ENCODE data around the gene ARSI. TPM values are rescaled to one million over a fixed set of nuclear protein-coding genes. Genes with fewer than 3 reads are reported as not detected.

The ARSI gene
- total RNA-seq, 1 donor, result 1.5 TPM

DNA sequence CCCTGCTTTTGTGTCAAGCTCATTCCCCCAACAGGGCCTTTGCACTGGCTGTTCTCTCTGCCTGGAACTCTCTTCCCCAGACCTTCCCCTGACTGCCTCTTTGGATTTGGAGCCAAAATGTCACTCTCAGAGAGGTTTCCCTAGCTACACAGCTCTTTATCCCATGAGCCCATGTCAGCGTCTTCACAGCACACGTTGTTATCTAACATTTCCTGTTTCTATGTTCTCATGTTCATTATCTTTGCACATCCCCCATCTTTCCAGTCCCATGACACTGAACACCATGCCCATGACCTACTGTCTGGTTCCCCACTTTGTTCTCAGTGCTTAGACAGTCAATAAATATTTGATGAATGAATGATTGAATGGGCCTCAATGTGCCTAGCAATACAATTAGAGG lies 26.3 kb upstream of the ARSI start:
- no peak overlapping the region for H3K4me3 ChIP-seq (ENCODE audit: low read depth, low read length)
- no peak for DNase-seq (ENCODE audit: low read depth)
- TF ChIP-seq, protein P1, sequence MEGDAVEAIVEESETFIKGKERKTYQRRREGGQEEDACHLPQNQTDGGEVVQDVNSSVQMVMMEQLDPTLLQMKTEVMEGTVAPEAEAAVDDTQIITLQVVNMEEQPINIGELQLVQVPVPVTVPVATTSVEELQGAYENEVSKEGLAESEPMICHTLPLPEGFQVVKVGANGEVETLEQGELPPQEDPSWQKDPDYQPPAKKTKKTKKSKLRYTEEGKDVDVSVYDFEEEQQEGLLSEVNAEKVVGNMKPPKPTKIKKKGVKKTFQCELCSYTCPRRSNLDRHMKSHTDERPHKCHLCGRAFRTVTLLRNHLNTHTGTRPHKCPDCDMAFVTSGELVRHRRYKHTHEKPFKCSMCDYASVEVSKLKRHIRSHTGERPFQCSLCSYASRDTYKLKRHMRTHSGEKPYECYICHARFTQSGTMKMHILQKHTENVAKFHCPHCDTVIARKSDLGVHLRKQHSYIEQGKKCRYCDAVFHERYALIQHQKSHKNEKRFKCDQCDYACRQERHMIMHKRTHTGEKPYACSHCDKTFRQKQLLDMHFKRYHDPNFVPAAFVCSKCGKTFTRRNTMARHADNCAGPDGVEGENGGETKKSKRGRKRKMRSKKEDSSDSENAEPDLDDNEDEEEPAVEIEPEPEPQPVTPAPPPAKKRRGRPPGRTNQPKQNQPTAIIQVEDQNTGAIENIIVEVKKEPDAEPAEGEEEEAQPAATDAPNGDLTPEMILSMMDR (IDR thresholded peaks at IDR 0.05; ENCODE audit: insufficient read depth, low read length), result no peak

DNA sequence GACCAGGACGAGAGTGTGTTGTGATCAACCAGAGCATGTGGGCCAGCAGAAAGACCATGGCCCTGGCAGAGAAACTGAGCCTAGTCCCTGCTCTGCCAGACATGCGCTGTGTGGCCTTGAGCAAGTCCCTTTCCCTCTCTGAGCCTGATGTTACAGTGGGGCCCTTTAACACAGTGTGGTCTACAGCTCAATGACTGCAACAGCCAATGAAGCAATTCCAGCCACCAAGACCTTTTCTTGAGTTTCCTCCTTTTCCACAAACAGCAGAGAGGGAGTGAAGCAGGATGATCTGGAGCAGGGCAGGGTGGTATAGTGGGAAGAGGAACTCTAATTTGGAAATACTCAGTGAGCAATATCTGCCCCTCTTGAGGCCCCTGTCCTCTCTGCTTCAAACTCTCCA lies 25.8 kb upstream of the ARSI start:
- TF ChIP-seq, protein P1 (IDR thresholded peaks at IDR 0.05; ENCODE audit: insufficient read depth, low read length), result no peak
- DNase-seq (ENCODE audit: low read depth), result no peak
- no peak overlapping the region for H3K4me3 ChIP-seq (ENCODE audit: low read depth, low read length)

DNA sequence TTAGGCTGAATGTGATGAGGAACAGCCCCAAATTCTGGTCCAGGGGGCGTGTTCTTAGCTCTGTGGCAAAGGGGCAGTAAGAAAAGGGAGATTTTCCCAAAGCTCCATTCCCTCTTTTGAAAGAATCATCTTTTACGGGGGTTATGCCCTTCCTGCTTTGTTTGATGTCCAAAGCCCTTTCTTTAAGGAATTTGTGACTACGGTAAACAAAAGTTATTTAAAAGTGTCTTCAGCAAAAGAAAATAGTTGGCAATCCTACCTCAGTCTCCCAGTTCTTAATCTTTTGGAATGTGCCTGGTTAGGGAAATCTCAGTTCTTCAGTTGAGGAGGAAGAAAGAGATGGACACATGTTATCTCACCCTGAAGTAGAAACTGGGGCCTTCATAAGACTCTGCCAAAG lies 24.4 kb upstream of the ARSI start:
- TF ChIP-seq, protein P1 (IDR thresholded peaks at IDR 0.05; ENCODE audit: insufficient read depth, low read length), result no peak
- no peak overlapping the region for H3K4me3 ChIP-seq (ENCODE audit: low read depth, low read length)
- no peak for DNase-seq (ENCODE audit: low read depth)

DNA sequence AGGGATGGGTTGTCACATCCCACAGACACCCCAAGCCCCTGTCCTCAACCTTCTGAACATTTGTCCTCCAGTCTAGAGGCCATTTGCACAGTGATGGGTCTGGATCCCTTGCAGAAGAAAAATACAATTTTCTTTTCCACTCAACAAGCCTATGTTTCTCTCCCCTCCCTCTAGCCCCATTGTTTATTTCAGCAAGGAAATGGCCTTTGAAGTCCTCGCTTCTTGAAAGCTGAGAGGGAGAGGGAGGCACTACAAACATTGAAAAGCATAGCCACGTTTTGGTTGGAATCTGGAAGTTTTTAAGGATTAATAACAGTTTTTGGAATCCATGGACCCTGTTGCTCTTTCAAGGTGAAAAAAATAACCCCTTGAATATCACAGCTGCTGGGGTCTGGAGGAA lies 24.0 kb upstream of the ARSI start:
- TF ChIP-seq, protein P1 (IDR thresholded peaks at IDR 0.05; ENCODE audit: insufficient read depth, low read length), result no peak
- no peak for DNase-seq (ENCODE audit: low read depth)

DNA sequence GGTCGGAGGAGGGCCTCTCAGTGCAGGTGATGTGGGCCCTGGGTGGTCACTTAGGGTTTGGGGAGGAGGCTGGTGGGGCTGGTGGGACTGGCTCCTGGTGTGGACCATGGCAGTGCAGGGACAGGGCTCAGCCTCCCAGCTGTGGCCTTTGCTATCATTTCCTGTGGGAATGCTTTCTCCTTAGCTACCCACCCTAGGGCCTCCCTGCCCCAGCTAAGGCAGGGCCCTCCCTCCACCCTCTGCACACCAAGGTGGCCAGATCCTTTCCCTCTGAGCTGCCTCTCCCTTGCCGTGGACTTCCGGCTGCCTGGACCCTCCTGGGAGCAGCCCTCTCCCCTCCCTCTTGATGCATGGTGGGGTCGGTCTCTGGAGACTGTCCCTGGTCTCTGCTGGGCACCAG lies 22.7 kb upstream of the ARSI start:
- H3K4me3 ChIP-seq (ENCODE audit: low read depth, low read length), result no peak overlapping the region
- no peak for DNase-seq (ENCODE audit: low read depth)
- TF ChIP-seq, protein P1 (IDR thresholded peaks at IDR 0.05; ENCODE audit: insufficient read depth, low read length), result no peak

More for the DNA sequence above, 24.0 kb upstream of the ARSI start:
- no peak overlapping the region for H3K4me3 ChIP-seq (ENCODE audit: low read depth, low read length)

DNA sequence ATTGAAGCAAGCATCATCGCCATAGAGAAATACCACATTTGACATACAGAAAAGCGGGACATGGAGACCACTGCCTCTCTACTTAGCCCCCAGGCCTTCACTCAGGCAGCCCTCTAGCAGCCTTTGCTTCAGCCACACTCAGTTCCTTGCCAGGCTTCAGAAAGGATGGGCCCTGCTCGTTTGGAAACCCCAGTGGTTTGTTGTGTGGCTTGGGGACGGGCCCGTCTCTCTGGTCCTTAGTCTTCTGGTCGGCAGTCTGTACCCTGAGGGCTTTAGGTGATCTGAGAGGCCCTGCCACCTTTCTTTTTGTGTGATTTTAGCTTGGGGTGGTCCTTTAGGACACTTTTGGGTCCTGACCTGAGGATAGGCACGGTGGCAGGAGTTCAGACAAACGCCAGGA lies 21.1 kb upstream of the ARSI start:
- no peak overlapping the region for H3K4me3 ChIP-seq (ENCODE audit: low read depth, low read length)
- TF ChIP-seq, protein P1 (IDR thresholded peaks at IDR 0.05; ENCODE audit: insufficient read depth, low read length), result no peak
- no peak for DNase-seq (ENCODE audit: low read depth)

DNA sequence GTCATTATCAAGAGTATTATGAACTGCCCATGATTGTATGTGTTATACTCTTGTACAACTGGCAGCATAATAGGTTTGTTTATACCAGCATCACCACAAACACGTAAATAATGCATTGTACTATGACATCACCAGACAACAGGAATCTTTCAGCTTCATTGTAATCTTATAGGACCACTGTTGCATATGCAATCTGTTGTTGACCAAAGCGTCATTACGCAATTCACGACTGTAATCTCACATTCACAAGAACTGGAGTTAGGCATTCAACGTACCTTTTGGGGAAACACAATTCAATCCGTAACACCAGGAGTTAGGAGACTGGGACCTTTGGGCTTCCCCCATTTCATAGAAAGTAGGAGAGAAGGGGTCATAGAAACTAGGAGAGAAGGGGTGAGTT lies 20.4 kb upstream of the ARSI start:
- no peak overlapping the region for H3K4me3 ChIP-seq (ENCODE audit: low read depth, low read length)
- DNase-seq (ENCODE audit: low read depth), result no peak
- TF ChIP-seq, protein P1 (IDR thresholded peaks at IDR 0.05; ENCODE audit: insufficient read depth, low read length), result no peak
